ENCODE results near the gene KAT2A.

Gene KAT2A

GRCh38 chr17:42133461-42134041 is 12.4 kb upstream of the KAT2A start:
- H3K4me3 ChIP-seq (ENCODE audit: low read depth, low read length), result no peak overlapping the region
- TF ChIP-seq, protein P1, sequence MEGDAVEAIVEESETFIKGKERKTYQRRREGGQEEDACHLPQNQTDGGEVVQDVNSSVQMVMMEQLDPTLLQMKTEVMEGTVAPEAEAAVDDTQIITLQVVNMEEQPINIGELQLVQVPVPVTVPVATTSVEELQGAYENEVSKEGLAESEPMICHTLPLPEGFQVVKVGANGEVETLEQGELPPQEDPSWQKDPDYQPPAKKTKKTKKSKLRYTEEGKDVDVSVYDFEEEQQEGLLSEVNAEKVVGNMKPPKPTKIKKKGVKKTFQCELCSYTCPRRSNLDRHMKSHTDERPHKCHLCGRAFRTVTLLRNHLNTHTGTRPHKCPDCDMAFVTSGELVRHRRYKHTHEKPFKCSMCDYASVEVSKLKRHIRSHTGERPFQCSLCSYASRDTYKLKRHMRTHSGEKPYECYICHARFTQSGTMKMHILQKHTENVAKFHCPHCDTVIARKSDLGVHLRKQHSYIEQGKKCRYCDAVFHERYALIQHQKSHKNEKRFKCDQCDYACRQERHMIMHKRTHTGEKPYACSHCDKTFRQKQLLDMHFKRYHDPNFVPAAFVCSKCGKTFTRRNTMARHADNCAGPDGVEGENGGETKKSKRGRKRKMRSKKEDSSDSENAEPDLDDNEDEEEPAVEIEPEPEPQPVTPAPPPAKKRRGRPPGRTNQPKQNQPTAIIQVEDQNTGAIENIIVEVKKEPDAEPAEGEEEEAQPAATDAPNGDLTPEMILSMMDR (IDR thresholded peaks at IDR 0.05; ENCODE audit: borderline replicate concordance, insufficient read depth, low read depth, low read length), result no peak

GRCh38 chr17:42132941-42133340 is 11.8 kb upstream of the KAT2A start:
- H3K4me3 ChIP-seq (ENCODE audit: low read depth, low read length), result no peak overlapping the region
- TF ChIP-seq, protein P1 (IDR thresholded peaks at IDR 0.05; ENCODE audit: borderline replicate concordance, insufficient read depth, low read depth, low read length), result no peak

DNA sequence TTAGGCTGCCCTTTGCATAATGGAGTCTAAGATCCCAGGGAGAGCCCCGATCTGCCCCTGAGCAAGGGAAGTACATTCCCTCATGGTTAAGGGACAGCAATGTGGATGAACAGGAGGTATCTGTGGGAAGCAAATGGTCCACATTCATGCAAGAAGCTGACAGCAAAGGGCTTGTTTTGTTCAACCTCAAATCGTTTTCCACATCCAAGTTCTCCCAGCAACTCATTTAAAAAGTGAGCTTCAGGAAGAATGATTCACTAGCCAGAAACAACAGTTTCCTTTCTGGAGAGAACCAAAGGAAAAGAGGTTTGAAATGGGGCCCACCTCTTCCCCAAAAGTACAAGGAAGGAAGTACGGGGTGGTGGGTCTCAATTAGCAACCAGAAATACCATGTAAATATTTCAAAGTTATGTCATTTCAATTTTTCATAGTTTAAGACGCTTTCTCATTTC is 10.8 kb upstream of the KAT2A start:
- H3K4me3 ChIP-seq (ENCODE audit: low read depth, low read length), result no peak overlapping the region

DNA sequence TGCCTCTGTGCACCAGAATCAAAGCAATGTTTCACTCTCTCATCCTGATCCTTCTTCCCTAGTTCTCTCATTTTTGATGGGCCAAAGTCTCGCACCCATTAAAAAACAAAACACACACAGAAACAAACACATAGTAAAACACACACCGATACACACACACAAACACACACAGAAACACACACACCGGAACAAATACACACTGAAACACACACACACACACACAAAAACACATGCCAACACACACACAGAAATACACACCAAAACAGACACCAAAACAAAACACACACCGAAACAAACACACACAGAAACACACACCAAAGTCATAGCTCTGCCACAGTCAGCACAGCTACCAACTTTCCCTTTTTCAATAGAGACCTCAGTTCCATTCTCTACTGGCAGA is 10.1 kb upstream of the KAT2A start:
- no peak overlapping the region for H3K4me3 ChIP-seq (ENCODE audit: low read depth, low read length)
- TF ChIP-seq, protein P1 (IDR thresholded peaks at IDR 0.05; ENCODE audit: borderline replicate concordance, insufficient read depth, low read depth, low read length), result no peak

More for the DNA sequence above, 10.8 kb upstream of the KAT2A start:
- TF ChIP-seq, protein P1 (IDR thresholded peaks at IDR 0.05; ENCODE audit: borderline replicate concordance, insufficient read depth, low read depth, low read length), result no peak

DNA sequence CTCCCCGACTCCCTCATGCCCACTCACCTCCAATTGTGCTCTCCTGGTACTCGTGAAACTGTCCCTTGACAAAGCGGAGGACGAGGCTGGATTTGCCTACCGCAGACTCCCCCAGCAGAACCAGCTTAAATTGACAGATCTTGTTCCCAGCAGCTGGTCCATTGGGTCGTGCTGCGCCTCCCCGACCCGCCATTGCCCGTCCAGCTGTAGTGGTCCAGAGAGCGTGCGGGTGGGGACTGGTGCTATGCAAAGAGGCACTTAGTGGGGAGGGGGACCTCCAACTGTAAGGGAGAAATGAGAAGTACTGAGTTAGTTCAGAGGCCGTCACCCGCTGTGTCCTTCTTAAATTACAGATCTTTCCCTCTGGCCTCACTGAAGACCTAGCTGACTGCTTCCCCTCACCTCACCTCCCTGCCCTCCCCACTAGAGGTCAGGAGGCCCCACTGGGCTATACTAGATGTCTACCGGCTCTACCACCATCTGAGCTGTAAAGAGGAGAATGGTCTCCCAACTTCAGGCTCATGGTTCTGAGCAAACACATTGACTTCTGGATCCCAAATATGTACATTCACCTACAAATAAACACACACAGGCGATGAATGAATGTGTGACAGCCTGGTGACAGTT is 9.3 kb upstream of the KAT2A start:
- H3K4me3 ChIP-seq (ENCODE audit: low read depth, low read length), result no peak overlapping the region
- TF ChIP-seq, protein P1 (IDR thresholded peaks at IDR 0.05; ENCODE audit: borderline replicate concordance, insufficient read depth, low read depth, low read length), result no peak

DNA sequence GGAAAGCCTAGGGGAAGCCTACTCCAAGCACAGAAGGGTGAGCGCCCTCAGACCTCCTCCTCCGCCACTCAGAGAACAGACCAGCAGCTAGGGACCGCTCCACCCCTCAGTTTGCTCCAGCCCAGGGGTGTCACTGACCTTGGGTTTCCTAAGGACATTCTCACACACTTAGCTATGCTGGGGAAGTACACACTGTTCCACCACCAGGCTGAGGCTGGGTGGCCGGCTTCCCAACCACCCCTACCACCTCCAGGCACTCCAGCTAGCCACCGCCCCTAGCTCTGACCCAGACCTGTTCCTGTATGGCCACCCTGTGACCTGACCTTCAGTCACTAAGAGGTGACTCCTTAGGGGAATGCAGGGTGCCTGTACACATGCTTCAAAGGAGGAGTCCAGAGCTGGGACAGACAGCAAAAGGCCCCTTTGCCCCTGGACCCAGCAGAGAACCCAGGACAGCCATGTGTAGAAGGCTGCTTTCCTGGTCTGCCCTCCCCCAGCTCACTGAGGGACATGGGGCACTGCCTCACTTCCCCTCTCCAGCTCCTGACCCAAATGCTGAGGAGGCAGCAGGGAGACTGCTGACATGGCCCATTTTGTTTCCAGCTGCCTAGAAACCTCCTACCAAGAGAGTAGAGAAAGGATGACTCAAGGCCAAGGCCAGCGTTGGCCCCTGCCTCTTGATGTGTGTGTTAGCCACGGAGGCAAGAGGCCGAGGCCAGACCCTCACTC is 8.1 kb upstream of the KAT2A start:
- TF ChIP-seq, protein P1 (IDR thresholded peaks at IDR 0.05; ENCODE audit: borderline replicate concordance, insufficient read depth, low read depth, low read length), result no peak

More for the DNA sequence above, 8.1 kb upstream of the KAT2A start:
- no peak overlapping the region for H3K4me3 ChIP-seq (ENCODE audit: low read depth, low read length)
